SU-DHL-6 (cell line): ENCODE measurements around the gene NENF.

Source experiments
- EZH2phosphoT487 ChIP-seq: fragments of 200-600 bp; sonication (generic), shearing (Covaris generic); conservative IDR thresholded peaks from 2 replicates; pipeline ENCODE4 v1.6.1; 2018; ENCODE audit warnings: mild to moderate bottlenecking, antibody characterized with exemption, low read length, moderate library complexity, mixed read lengths
- TF ChIP-seq, protein P1 (sequence below): fragments of 200-600 bp; sonication (generic); IDR thresholded peaks from one replicate; pipeline ENCODE4 v1.5.1; 2017; ENCODE audit warnings: antibody characterized with exemption, mild to moderate bottlenecking, low read length, moderate library complexity; ENCODE audit not compliant: insufficient read depth, poor library complexity, severe bottlenecking

DNA sequence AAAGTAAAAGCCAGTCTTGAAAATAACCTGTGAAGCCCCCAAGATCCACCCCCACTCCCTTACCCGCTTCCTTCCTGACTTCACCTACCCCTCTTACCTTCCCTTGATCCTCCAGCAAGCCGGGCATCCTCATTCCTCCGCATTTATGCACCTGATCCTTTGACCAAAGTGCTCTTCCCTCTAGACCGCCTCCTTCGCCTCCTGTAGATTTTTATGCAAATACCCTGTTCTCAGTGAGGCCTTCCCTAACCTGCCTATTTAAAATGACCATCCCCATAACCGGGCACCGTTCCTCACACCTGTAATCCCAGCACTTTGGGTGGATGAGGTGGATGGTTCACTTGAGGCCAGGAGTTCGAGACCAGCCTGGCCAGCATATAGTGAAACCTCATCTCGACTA lies 1.1 kb upstream of the NENF start:
- TF ChIP-seq, protein P1, sequence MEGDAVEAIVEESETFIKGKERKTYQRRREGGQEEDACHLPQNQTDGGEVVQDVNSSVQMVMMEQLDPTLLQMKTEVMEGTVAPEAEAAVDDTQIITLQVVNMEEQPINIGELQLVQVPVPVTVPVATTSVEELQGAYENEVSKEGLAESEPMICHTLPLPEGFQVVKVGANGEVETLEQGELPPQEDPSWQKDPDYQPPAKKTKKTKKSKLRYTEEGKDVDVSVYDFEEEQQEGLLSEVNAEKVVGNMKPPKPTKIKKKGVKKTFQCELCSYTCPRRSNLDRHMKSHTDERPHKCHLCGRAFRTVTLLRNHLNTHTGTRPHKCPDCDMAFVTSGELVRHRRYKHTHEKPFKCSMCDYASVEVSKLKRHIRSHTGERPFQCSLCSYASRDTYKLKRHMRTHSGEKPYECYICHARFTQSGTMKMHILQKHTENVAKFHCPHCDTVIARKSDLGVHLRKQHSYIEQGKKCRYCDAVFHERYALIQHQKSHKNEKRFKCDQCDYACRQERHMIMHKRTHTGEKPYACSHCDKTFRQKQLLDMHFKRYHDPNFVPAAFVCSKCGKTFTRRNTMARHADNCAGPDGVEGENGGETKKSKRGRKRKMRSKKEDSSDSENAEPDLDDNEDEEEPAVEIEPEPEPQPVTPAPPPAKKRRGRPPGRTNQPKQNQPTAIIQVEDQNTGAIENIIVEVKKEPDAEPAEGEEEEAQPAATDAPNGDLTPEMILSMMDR, result no peak
- TF ChIP-seq EZH2phosphoT487, result no peak
